ENCODE results near the gene ZKSCAN5. TPM values are rescaled to one million over a fixed set of nuclear protein-coding genes. Genes with fewer than 3 reads are reported as not detected.
A peak's percentile ranks its signal among the peaks of the same experiment; 100 is the strongest.
"Not testable (repeated sequence)": the region's sequence is repeated elsewhere in the genome, so short reads cannot be mapped to it uniquely, and the experiment has no call there.

The ZKSCAN5 gene
- total RNA-seq, 1 donor from 2014 or later = 12.1 TPM

DNA sequence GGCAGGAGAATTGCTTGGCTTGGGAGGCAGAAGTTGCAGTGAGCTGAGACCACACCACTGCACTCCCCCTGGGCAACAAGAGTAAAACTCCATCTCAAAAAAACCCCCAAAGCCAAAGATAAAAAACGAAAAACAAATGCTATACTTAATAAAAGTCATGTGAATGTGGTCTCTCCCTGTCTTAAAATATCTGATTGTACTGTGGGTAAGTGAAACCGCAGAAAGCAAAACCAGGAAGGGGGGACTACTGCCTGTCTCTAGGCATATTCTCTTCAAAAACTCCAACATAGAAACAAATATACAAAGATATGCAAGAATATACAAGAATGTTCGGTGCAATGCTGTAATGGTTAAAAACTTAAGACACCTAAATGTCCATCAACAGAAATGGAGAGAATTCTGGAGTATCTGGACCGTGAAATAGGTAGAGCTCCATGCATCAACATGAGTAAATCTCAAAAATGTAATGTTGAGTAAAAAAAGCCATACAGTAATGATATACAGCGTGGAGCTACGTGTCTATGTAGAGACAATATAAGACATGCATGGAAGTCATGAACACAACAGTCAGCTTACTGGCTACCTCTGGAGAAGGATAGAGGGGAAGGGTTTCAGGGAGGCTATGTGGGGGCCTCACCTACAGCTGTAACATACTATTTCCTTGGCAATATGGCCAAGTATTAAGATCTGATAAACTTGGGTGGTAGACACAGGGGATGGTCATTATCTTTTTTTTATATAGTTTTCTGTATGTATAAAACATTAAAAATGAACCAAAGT is 6.5 kb upstream of the ZKSCAN5 start:
- Mint-ChIP-seq H3K36me3 (ENCODE audit: unreplicated experiment) (peaks cover 35% of the 10 kb centered on the region), H3K9me3 (ENCODE audit: unreplicated experiment) (peaks cover 5% of the 10 kb centered on the region), H3K27me3 (ENCODE audit: unreplicated experiment) (no peaks in the 10 kb centered on the region), H3K27ac (ENCODE audit: unreplicated experiment) (peak overlapping the region; percentile 35), H3K4me1 (ENCODE audit: unreplicated experiment) (peaks cover 33% of the 10 kb centered on the region), H3K4me3 (ENCODE audit: unreplicated experiment) (peak overlapping the region; percentile 100)
- TF ChIP-seq, protein P1, sequence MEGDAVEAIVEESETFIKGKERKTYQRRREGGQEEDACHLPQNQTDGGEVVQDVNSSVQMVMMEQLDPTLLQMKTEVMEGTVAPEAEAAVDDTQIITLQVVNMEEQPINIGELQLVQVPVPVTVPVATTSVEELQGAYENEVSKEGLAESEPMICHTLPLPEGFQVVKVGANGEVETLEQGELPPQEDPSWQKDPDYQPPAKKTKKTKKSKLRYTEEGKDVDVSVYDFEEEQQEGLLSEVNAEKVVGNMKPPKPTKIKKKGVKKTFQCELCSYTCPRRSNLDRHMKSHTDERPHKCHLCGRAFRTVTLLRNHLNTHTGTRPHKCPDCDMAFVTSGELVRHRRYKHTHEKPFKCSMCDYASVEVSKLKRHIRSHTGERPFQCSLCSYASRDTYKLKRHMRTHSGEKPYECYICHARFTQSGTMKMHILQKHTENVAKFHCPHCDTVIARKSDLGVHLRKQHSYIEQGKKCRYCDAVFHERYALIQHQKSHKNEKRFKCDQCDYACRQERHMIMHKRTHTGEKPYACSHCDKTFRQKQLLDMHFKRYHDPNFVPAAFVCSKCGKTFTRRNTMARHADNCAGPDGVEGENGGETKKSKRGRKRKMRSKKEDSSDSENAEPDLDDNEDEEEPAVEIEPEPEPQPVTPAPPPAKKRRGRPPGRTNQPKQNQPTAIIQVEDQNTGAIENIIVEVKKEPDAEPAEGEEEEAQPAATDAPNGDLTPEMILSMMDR (IDR thresholded peaks at IDR 0.05) = no peak
- DNase-seq (ENCODE audit: extremely low spot score, unreplicated experiment) = no peak

DNA sequence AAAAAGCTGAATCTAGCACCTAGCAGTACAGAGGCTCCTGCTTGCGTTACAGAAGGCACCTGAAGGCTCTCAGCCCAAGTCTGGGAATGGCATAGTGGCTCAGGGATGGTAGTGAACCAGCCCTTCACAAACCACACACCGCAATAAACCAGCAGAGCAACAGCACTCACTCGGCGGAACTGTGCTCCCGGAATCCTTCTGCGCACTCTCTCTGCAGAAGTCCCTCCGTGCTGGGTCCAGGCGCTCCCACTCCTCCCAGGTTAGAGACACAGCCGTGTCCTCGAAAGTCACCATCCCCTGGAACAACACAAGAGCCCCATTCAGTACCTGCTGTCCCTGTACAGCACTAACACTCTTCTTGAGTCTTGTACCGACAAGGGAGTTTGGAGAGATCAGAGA is 5.9 kb upstream of the ZKSCAN5 start:
- Mint-ChIP-seq H3K4me1 (ENCODE audit: unreplicated experiment) (peaks cover 33% of the 10 kb centered on the region), H3K27me3 (ENCODE audit: unreplicated experiment) (no peaks in the 10 kb centered on the region), H3K27ac (ENCODE audit: unreplicated experiment) (peak overlapping the region; percentile 100), H3K4me3 (ENCODE audit: unreplicated experiment) (peak overlapping the region; percentile 100), H3K36me3 (ENCODE audit: unreplicated experiment) (peaks cover 30% of the 10 kb centered on the region), H3K9me3 (ENCODE audit: unreplicated experiment) (peaks cover 4% of the 10 kb centered on the region)
- TF ChIP-seq, protein P1 (IDR thresholded peaks at IDR 0.05) = no peak
- no peak for DNase-seq (ENCODE audit: extremely low spot score, unreplicated experiment)

DNA sequence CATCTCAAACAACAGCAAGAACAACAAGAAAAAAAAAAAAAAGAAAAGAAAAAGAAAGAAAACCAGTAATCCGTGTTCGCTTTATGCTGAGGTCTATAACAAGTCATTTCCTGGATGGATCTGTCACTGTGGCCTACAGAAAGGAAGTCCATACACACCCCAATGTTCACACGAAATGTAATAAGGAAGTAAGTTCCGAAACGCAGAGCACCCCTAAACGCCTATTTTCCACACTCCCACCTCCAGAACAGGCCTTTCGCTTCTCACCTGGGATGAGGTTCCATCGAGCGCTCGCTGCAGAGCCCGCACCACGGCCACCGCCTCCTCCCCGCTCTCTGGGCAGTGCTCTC is 5.1 kb upstream of the ZKSCAN5 start:
- Mint-ChIP-seq H3K27me3 (ENCODE audit: unreplicated experiment) (no peaks in the 10 kb centered on the region), H3K27ac (ENCODE audit: unreplicated experiment) (peak overlapping the region; percentile 100), H3K36me3 (ENCODE audit: unreplicated experiment) (peaks cover 22% of the 10 kb centered on the region), H3K4me1 (ENCODE audit: unreplicated experiment) (peaks cover 33% of the 10 kb centered on the region), H3K9me3 (ENCODE audit: unreplicated experiment) (no peaks in the 10 kb centered on the region), H3K4me3 (ENCODE audit: unreplicated experiment) (peak overlapping the region; percentile 100)
- TF ChIP-seq, protein P1 (IDR thresholded peaks at IDR 0.05) = no peak
- no peak for DNase-seq (ENCODE audit: extremely low spot score, unreplicated experiment)

DNA sequence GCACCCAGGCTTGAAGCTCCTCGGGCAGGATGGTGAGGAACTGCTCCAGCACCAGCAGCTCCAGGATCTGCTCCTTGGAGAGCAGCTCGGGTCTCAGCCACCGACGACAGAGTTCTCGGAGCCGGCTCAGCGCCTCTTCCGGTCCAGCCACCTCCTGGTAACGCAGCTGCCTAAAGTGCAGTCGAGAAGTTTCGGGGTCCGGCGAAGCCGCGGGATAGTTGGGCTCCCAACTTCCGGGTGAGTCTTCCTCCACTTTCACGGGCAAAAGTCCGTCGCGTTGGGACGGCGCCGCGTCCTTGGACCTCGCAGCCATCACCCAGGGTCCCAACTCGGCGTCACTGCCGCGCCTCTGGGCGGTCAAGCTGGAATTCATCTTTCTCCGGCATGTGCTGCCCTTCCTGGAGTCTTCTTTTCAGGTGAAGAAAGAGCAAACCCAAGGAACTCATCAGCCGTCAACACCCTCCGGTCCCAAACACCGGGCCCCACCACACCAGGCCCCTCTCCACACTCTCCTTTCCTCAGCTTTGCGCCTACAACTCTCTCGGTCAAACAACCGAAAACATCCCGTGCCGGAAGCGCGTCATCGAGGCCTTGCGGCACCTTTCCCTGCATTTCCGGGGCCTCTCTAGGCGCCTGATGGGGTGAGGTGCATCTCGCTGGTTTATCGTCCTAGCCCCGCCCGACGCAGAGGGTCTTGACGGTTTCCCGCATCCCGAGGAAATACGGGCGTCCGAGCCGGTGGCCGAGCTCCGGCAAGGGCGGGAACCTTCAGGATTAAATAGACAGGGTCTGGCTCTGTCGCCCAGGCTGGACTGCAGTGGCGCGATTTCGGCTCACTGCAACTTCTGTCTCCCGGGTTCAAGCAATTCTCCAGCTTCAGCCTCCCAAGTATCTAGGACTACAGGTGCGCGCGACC is 4.5 kb upstream of the ZKSCAN5 start, which contains the start of gene ZNF394:
TSS of gene ZNF394 (minus strand) at position 561 of the 916 bp plus-strand sequence. CDS start at position 373, 188 bp downstream.
- TF ChIP-seq, protein P1 (IDR thresholded peaks at IDR 0.05) = no peak
- Mint-ChIP-seq H3K9me3 (ENCODE audit: unreplicated experiment) (no peaks in the 10 kb centered on the region), H3K4me3 (ENCODE audit: unreplicated experiment) (peak within 1 kb of the TSS; percentile 100), H3K27me3 (ENCODE audit: unreplicated experiment) (no peaks in the 10 kb centered on the region), H3K27ac (ENCODE audit: unreplicated experiment) (peak within 1 kb of the TSS; percentile 100), H3K36me3 (ENCODE audit: unreplicated experiment) (peaks cover 17% of the 10 kb centered on the region), H3K4me1 (ENCODE audit: unreplicated experiment) (peaks cover 33% of the 10 kb centered on the region)
- peak; percentile 93 for DNase-seq (ENCODE audit: extremely low spot score, unreplicated experiment)

DNA sequence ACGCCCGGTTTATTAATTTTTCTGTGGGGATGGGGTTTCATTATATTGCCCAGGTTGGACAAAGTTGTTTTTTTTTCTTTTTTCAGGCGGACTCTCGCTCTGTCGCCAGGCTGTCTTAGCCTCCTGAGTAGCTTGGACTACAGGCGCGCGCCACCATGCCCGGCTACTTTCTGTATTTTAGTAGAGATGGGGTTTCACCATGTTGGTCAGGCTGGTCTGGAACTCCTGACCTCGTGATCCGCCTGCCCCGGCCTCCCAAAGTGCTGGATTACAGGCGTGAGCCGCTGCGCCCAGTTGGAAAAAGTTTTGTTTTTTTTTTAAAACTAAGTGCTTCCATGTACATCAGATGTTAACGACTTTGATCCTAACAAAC is 3.8 kb upstream of the ZKSCAN5 start:
- H3K4me3 Mint-ChIP-seq (ENCODE audit: unreplicated experiment) = peak overlapping the region; percentile 100
- H3K4me1 Mint-ChIP-seq (ENCODE audit: unreplicated experiment) = peaks cover 35% of the 10 kb centered on the region
- peaks cover 17% of the 10 kb centered on the region for H3K36me3 Mint-ChIP-seq (ENCODE audit: unreplicated experiment)
- no peaks in the 10 kb centered on the region for H3K27me3 Mint-ChIP-seq (ENCODE audit: unreplicated experiment)
- TF ChIP-seq, protein P1 (IDR thresholded peaks at IDR 0.05) = no peak
- H3K27ac Mint-ChIP-seq (ENCODE audit: unreplicated experiment) = peak overlapping the region; percentile 100
- H3K9me3 Mint-ChIP-seq (ENCODE audit: unreplicated experiment) = no peaks in the 10 kb centered on the region
- DNase-seq (ENCODE audit: extremely low spot score, unreplicated experiment) = no peak

DNA sequence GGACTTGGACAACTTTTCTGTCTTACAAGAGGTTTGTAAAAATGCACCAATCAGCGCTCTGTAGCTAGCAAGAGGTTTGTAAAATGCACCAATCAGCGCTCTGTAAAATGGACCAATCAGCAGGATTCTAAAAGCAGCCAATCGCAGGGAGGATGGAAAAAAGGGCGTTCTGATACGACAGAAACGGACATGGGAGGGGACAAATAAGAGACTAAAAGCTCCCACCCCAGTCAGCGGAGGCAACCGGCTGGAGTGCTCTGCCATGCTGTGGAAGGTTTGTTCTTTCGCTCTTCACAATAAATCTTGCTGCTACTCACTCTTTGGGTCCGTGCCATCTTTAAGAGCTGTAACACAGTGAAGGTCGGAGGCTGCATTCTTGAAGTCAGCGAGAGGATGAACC is 3.2 kb upstream of the ZKSCAN5 start:
- peaks cover 42% of the 10 kb centered on the region for H3K4me1 Mint-ChIP-seq (ENCODE audit: unreplicated experiment)
- not testable (repeated sequence) for H3K9me3 Mint-ChIP-seq (ENCODE audit: unreplicated experiment); H3K27me3 Mint-ChIP-seq (ENCODE audit: unreplicated experiment); DNase-seq (ENCODE audit: extremely low spot score, unreplicated experiment)
- peak overlapping the region; percentile 34 for H3K27ac Mint-ChIP-seq (ENCODE audit: unreplicated experiment)
- peaks cover 12% of the 10 kb centered on the region for H3K36me3 Mint-ChIP-seq (ENCODE audit: unreplicated experiment)
- peak overlapping the region; percentile 100 for H3K4me3 Mint-ChIP-seq (ENCODE audit: unreplicated experiment)

Data from osteocyte (in vitro differentiated cells).